ENCODE data around the gene CCNQ.

GRCh38 chrX:153608806-153609205 lies 9.9 kb upstream of the CCNQ start:
- TF ChIP-seq CTCF (conservative IDR thresholded peaks at IDR 0.05; ENCODE audit: low read length) = no peak
- TF ChIP-seq EZH2phosphoT487 (IDR thresholded peaks at IDR 0.05; ENCODE audit: borderline replicate concordance, low read depth, low read length) = no peak

All from OCI-LY7 (cell line).